Measurements from ENCODE around the gene OR5K4. TPM values are rescaled to one million over a fixed set of nuclear protein-coding genes. Genes with fewer than 3 reads are reported as not detected.
"Not testable (repeated sequence)": the region's sequence is repeated elsewhere in the genome, so short reads cannot be mapped to it uniquely, and the experiment has no call there.

OR5K4 gene
- polyA plus RNA-seq, 12 donors, result not detected

GRCh38 chr3:98367464-98368246 lies 14.0 kb downstream of the OR5K4 start:
- no peak for DNase-seq

- no peak for DNase-seq
Observed at GRCh38 chr3:98371186-98371585, 17.5 kb downstream of the OR5K4 start.

GRCh38 chr3:98371853-98372252 lies 18.2 kb downstream of the OR5K4 start:
- no peak for DNase-seq

GRCh38 chr3:98372445-98372844 lies 18.8 kb downstream of the OR5K4 start:
- DNase-seq, result no peak

- DNase-seq, result no peak
Observed at GRCh38 chr3:98376631-98377030, 23.0 kb downstream of the OR5K4 start.

- no peak for DNase-seq
Observed at GRCh38 chr3:98388147-98388546, 34.5 kb downstream of the OR5K4 start.

GRCh38 chr3:98390366-98390765 lies 36.7 kb downstream of the OR5K4 start, which contains the start of gene OR5K3:
Gene OR5K3, plus strand, starts transcription at chr3:98390666. Its CDS starts 0 bp downstream, at chr3:98390666.
- DNase-seq, result no peak

GRCh38 chr3:98395101-98395500 lies 41.4 kb downstream of the OR5K4 start:
- no peak for DNase-seq

GRCh38 chr3:98396482-98396881 lies 42.8 kb downstream of the OR5K4 start:
- not testable (repeated sequence) for DNase-seq

- DNase-seq, result no peak
Observed at GRCh38 chr3:98398513-98398912, 44.9 kb downstream of the OR5K4 start.

GRCh38 chr3:98402507-98402906 lies 48.9 kb downstream of the OR5K4 start:
- no peak for DNase-seq

- no peak for DNase-seq
Observed at GRCh38 chr3:98404010-98404409, 50.4 kb downstream of the OR5K4 start.

Other genes with a start within 250 kb of the OR5K4 start
- gene OR5H1, start 223.1 kb upstream of the OR5K4 start, polyA plus RNA-seq (ENCODE audit: insufficient read length in 12 of 12), result under 1 TPM in 2 of 12 donors, not detected in 10; 0.03 to 0.11 TPM
- under 1 TPM in 1 of 12 donors, not detected in 11; 0.03 TPM for gene OR5H14, start 206.4 kb upstream of the OR5K4 start, polyA plus RNA-seq (ENCODE audit: insufficient read length in 12 of 12)
- not detected for gene OR5H15, start 187.2 kb upstream of the OR5K4 start, polyA plus RNA-seq (ENCODE audit: insufficient read length in 12 of 12)
- gene OR5H6, start 89.6 kb upstream of the OR5K4 start, polyA plus RNA-seq (ENCODE audit: insufficient read length in 12 of 12), result not detected
- gene OR5H2, start 71.3 kb upstream of the OR5K4 start, polyA plus RNA-seq (ENCODE audit: insufficient read length in 12 of 12), result not detected
- not detected for gene OR5K3, start 36.8 kb downstream of the OR5K4 start, polyA plus RNA-seq (ENCODE audit: insufficient read length in 12 of 12)
- not detected for gene OR5K1, start 109.3 kb downstream of the OR5K4 start, polyA plus RNA-seq (ENCODE audit: insufficient read length in 12 of 12)
- under 1 TPM in 4 of 12 donors, not detected in 8; 0.15 to 0.73 (median 0.19) TPM for gene OR5K2, start 143.8 kb downstream of the OR5K4 start, polyA plus RNA-seq (ENCODE audit: insufficient read length in 12 of 12)
- 100 to 1,000 TPM in 4 of 12 donors, 10 to 100 TPM in 7, not detected in 1; 56.3 to 148 (median 95.6) TPM for gene CLDND1, start 169.0 kb downstream of the OR5K4 start, polyA plus RNA-seq (ENCODE audit: insufficient read length in 12 of 12)
- gene GPR15, start 178.1 kb downstream of the OR5K4 start, polyA plus RNA-seq (ENCODE audit: insufficient read length in 12 of 12), result not detected
- 10 to 100 TPM in 10 of 12 donors, 1 to 10 TPM in 1, not detected in 1; 9.9 to 21.3 (median 14.8) TPM for gene CPOX, start 239.8 kb downstream of the OR5K4 start, polyA plus RNA-seq (ENCODE audit: insufficient read length in 12 of 12)

Data from muscle of arm (tissue), 12 donors.